HG03354 (cell line): ENCODE results near the gene SEMA4A.

Experiments used
- ATAC-seq: cut with Tn5 transposase; IDR thresholded peaks from one replicate; pipeline ENCODE4 v1.9.1; 2021; ENCODE audit warnings: mild to moderate bottlenecking; ENCODE audit not compliant: unreplicated experiment, poor library complexity, severe bottlenecking

SEMA4A gene

GRCh38 chr1:156221986-156222692, 68.8 kb downstream of the SEMA4A start:
- no peak for ATAC-seq

- ATAC-seq = peak; percentile 11
Observed at GRCh38 chr1:156225677-156226014, 72.3 kb downstream of the SEMA4A start.

GRCh38 chr1:156226116-156226538, 72.7 kb downstream of the SEMA4A start:
- peak; percentile 75 for ATAC-seq

GRCh38 chr1:156226782-156227181, 73.4 kb downstream of the SEMA4A start:
- ATAC-seq = no peak
